Hair follicular keratinocyte (primary cell): ENCODE results near the gene CDCA7L. TPM values are rescaled to one million over a fixed set of nuclear protein-coding genes. Genes with fewer than 3 reads are reported as not detected.

Experiments used
- total RNA-seq: library from RNA; depleted of rRNA; stranded (reverse); fragments of >200 nt; gene quantifications from 2 replicates; pipeline ENCODE4 v1.2.3, GENCODE V29; 2015

The CDCA7L gene
- total RNA-seq: 32.0 and 38.2 TPM in 2 replicates

DNA sequence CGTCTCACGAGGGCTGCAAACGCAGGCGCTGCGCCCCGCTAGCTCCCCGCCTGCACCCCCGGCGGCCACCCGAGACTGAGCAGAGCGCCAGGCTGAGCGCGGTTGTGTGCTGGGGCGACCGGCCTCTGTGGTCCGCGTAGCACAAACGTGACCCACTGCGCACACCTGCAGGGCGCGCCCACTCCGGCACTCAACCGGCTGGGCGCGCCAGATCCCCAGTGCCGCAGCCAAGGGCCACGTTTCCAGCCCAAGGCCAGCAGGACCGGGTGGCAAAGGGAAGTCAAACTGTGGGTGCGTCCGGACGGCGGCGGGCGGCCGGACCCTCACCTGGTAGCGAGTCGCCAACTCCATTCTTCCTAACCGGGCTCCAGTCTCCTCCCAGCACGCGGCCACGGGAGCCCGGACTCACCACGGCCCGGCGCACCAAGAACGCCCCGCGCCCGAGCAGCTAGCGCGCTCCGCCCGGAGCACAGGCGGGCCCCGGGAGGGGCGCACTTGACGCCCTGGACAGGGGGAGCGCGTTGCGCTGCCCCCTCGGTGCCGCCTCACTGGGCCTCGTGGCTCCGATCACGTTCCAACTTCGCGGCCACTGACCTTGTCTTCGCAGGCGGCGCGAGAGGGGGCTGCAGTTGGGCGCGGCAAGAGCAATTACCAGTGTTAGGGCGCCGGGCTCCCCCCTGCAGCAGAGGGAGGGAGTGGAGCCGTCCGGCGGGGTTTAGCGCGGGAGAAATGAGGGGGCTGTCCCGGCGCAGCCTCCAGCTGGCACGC, at the start of gene CDCA7L:
Gene CDCA7L, minus strand, starts transcription at position 446 of the 768 bp plus-strand sequence. Its CDS starts 95 bp downstream, at position 351.

